Keratinocyte (primary cell): Measurements from ENCODE around the gene MAP4K1. TPM values are rescaled to one million over a fixed set of nuclear protein-coding genes. Genes with fewer than 3 reads are reported as not detected.

Experiments
- DNase-seq: peaks from one replicate; pipeline ENCODE4 v3.0.0-alpha.2; 2011; ENCODE audit warnings: low read depth, missing footprints, low spot score
- FAIRE-seq: peaks from 2 replicates; lab custom pipeline; 2011; peaks lifted over from hg19 to GRCh38; lab: Jason Lieb, UNC
- H2AFZ ChIP-seq: 2 replicates; pipeline ENCODE4 v1.6.0; 2012; ENCODE audit warnings: low read length, control low read depth, inconsistent platforms; ENCODE audit not compliant: control insufficient read depth
- H3K27ac ChIP-seq: 2 replicates; pipeline ENCODE4 v1.5.1; 2011; ENCODE audit warnings: low read length; ENCODE audit not compliant: control insufficient read depth, insufficient read depth
- H3K27me3 ChIP-seq: 3 replicates; pipeline ENCODE4 v1.6.0; 2011; ENCODE audit warnings: low read length; ENCODE audit not compliant: control insufficient read depth, insufficient read depth; ENCODE audit errors: extremely low read depth
- H3K36me3 ChIP-seq, 2 experiments: 2 replicates in 1 of 2; 3 replicates in 1 of 2; pipeline ENCODE4 v1.5.1; 2011; ENCODE audit warnings: low read length in 2 of 2, mild to moderate bottlenecking in 1 of 2; ENCODE audit not compliant: control insufficient read depth in 2 of 2, insufficient read depth in 2 of 2; ENCODE audit errors: extremely low read depth in 1 of 2
- H3K4me1 ChIP-seq: 3 replicates; pipeline ENCODE4 v1.5.1; 2011; ENCODE audit warnings: low read length; ENCODE audit not compliant: control insufficient read depth, insufficient read depth; ENCODE audit errors: extremely low read depth
- H3K4me2 ChIP-seq: 3 replicates; pipeline ENCODE4 v1.6.0; 2011; ENCODE audit warnings: low read depth, low read length; ENCODE audit not compliant: control insufficient read depth, insufficient read depth; ENCODE audit errors: extremely low read depth
- H3K4me3 ChIP-seq, 3 experiments: fragments of 200-600 bp in 1 of 3; sonication (generic) in 1 of 3; 2 replicates in 2 of 3; 3 replicates in 1 of 3; pipeline ENCODE4 v1.5.1; 2011 to 2016; ENCODE audit warnings: low read length in 3 of 3, mild to moderate bottlenecking in 3 of 3, control low read depth in 2 of 3, inconsistent platforms in 1 of 3, low read depth in 1 of 3, mixed read lengths in 1 of 3, mixed run types in 1 of 3, moderate library complexity in 1 of 3; ENCODE audit not compliant: control insufficient read depth in 2 of 3, insufficient read depth in 2 of 3; ENCODE audit errors: extremely low read depth in 1 of 3
- H3K79me2 ChIP-seq: 2 replicates; pipeline ENCODE4 v1.6.0; 2012; ENCODE audit warnings: low read length; ENCODE audit not compliant: control insufficient read depth, insufficient read depth
- H3K9ac ChIP-seq: 3 replicates; pipeline ENCODE4 v1.6.0; 2011; ENCODE audit warnings: low read length; ENCODE audit not compliant: control insufficient read depth, insufficient read depth; ENCODE audit errors: extremely low read depth
- H3K9me1 ChIP-seq: 3 replicates; pipeline ENCODE4 v1.6.0; 2011; ENCODE audit warnings: low read length; ENCODE audit not compliant: control insufficient read depth, insufficient read depth; ENCODE audit errors: extremely low read depth
- H3K9me3 ChIP-seq: 2 replicates; pipeline ENCODE4 v1.5.1; 2012; ENCODE audit warnings: low read depth, low read length; ENCODE audit not compliant: control insufficient read depth
- H4K20me1 ChIP-seq: 3 replicates; pipeline ENCODE4 v1.6.0; 2011; ENCODE audit warnings: low read length; ENCODE audit not compliant: control insufficient read depth, insufficient read depth; ENCODE audit errors: extremely low read depth
- CTCF ChIP-seq, 3 experiments: IDR thresholded peaks in 1 of 3; conservative IDR thresholded peaks in 1 of 3; optimal IDR thresholded peaks in 1 of 3; 2 replicates in 2 of 3; 3 replicates in 1 of 3; pipeline versions ENCODE3 to v1.5.1; 2011; ENCODE audit warnings: low read length in 3 of 3, mild to moderate bottlenecking in 3 of 3, moderate library complexity in 2 of 3, control low read depth in 1 of 3, inconsistent platforms in 1 of 3; ENCODE audit not compliant: insufficient read depth in 2 of 3; ENCODE audit errors: extremely low read depth in 1 of 3
- EZH2 ChIP-seq: IDR thresholded peaks from one replicate; pipeline ENCODE4 v1.6.1; 2012; ENCODE audit warnings: inconsistent platforms, mild to moderate bottlenecking, low read length, moderate library complexity
- dilution Hi-C: fragments of 300-500 bp; cut with MboI; formaldehyde crosslinking; loops from one replicate; pipeline ENCODE4 v1.7.0; 2020; ENCODE audit warnings: low sequenced_read_pairs; ENCODE audit not compliant: extremely low pct_ligation_motif_present
- polyA plus RNA-seq, 5 experiments: library from polyadenylated mRNA; depleted of rRNA in 3 of 5; stranded (reverse) in 3 of 5; stranded (forward) in 1 of 5; unstranded in 1 of 5; fragments of >200 nt; gene quantifications; 1 replicate in 1 of 5; 2 replicates in 3 of 5; 3 replicates in 1 of 5; pipeline versions ENCODE4 v1.2.1 to v1.2.3, GENCODE V29; 2011 to 2012; ENCODE audit warnings: missing spikeins in 2 of 5, low read depth in 1 of 5, low replicate concordance in 1 of 5

The MAP4K1 gene
- polyA plus RNA-seq, 1 donor (not counting 4 experiments of a cell fraction or from before 2014, with no cell fraction given) = 0.25 TPM

- FAIRE-seq (no peak), DNase-seq (no peak)
- H3K9ac ChIP-seq = no peak overlapping the region
- no peaks in the 10 kb centered on the region for H3K36me3 ChIP-seq
- peaks cover 12% of the 10 kb centered on the region for H3K27me3 ChIP-seq
- no peak for TF ChIP-seq EZH2
- H3K79me2 ChIP-seq = no peaks in the 10 kb centered on the region
- no peaks in the 10 kb centered on the region for H3K9me1 ChIP-seq
- no peak overlapping the region for H2AFZ ChIP-seq
- H3K27ac ChIP-seq = no peak overlapping the region
- dilution Hi-C loops = no loop called here
- peaks cover 4% of the 10 kb centered on the region for H4K20me1 ChIP-seq
- no peak overlapping the region for H3K4me3 ChIP-seq
- peak overlapping the region; percentile 16 for H3K4me2 ChIP-seq
- peaks cover 26% of the 10 kb centered on the region for H3K4me1 ChIP-seq
- no peaks in the 10 kb centered on the region for H3K9me3 ChIP-seq
These were observed 56.1 kb downstream of the MAP4K1 start for GRCh38 chr19:38561658-38562057.

GRCh38 chr19:38561053-38561606 is 56.6 kb downstream of the MAP4K1 start:
- no peak for FAIRE-seq

More at GRCh38 chr19:38561053-38561606, 56.6 kb downstream of the MAP4K1 start:
- Histone ChIP-seq H3K9ac (no peak overlapping the region), H3K4me1 (peaks cover 26% of the 10 kb centered on the region), H3K27ac (no peak overlapping the region), H3K9me1 (no peaks in the 10 kb centered on the region), H2AFZ (no peak overlapping the region), H3K4me2 (peak overlapping the region; percentile 16), H3K36me3 (no peaks in the 10 kb centered on the region), H3K79me2 (no peaks in the 10 kb centered on the region), H3K4me3 (no peak overlapping the region), H3K9me3 (no peaks in the 10 kb centered on the region), H3K27me3 (peaks cover 12% of the 10 kb centered on the region), H4K20me1 (peaks cover 4% of the 10 kb centered on the region)
- DNase-seq = no peak
- TF ChIP-seq CTCF (optimal IDR thresholded peaks at IDR 0.05 in 1 of 3, IDR thresholded peaks at IDR 0.05 in 1 of 3, conservative IDR thresholded peaks at IDR 0.05 in 1 of 3; ENCODE audit: extremely low read depth in 1 of 3, insufficient read depth in 2 of 3, low read length in 3 of 3) = no peak
- no peak for TF ChIP-seq EZH2
- dilution Hi-C loops = no loop called here
